ENCODE data around the gene USP9X.
"Not testable (repeated sequence)": the region's sequence is repeated elsewhere in the genome, so short reads cannot be mapped to it uniquely, and the experiment has no call there.

USP9X gene

DNA sequence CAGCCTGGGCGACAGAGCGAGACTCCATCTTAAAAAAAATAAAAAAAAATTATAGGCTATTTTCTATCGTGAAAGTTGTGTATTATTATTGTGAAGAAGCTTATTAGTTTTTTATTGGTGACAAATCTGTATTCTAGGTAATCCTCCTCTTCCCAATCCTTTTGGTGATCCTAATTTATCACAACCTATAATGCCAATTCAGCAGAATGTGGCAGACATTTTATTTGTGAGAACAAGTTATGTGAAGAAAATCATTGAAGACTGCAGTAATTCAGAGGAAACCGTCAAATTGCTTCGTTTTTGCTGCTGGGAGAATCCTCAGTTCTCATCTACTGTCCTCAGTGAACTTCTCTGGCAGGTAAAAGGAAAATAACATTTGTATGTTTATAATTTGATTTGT, 139.4 kb downstream of the USP9X start:
- Histone ChIP-seq H3K9ac (ENCODE audit: low read depth, low read length) (no peak overlapping the region), H3K27me3 (ENCODE audit: insufficient read depth, low read length) (no peaks in the 10 kb centered on the region), H3K4me1 (ENCODE audit: insufficient read depth, low read length) (no peaks in the 10 kb centered on the region), H3K27ac (ENCODE audit: low read length) (no peak overlapping the region), H3K36me3 (ENCODE audit: insufficient read depth, low read depth, low read length) (peaks cover 90% of the 10 kb centered on the region), H3K4me3 (ENCODE audit: low read length) (no peak overlapping the region), H3K9me3 (ENCODE audit: insufficient read depth, low read depth, low read length) (no peaks in the 10 kb centered on the region)

DNA sequence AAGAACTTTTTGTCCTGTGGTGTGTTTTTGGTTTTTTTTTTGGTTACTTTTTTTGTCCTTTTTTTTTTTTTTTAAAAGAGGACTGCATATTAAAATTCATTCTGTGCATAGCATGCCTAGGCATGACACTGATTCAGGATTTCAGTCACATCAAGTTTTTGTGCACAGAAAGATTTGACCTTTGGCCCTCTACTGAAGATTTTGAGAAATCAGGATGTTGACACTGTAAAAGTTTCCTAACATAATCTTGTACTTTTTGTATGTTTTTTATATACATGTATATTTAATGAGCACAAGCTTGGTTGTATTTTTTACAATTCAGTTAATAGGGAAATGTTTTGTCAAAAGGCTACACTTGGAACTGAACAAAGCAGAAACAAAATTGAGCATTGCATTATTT, 148.7 kb downstream of the USP9X start:
- Histone ChIP-seq H3K9me3 (ENCODE audit: insufficient read depth, low read depth, low read length) (no peaks in the 10 kb centered on the region), H3K36me3 (ENCODE audit: insufficient read depth, low read depth, low read length) (peaks cover 54% of the 10 kb centered on the region), H3K9ac (ENCODE audit: low read depth, low read length) (no peak overlapping the region), H3K27ac (ENCODE audit: low read length) (no peak overlapping the region), H3K4me1 (ENCODE audit: insufficient read depth, low read length) (no peaks in the 10 kb centered on the region; the same call in 1 of the 2 replicates), H3K27me3 (ENCODE audit: insufficient read depth, low read length) (no peaks in the 10 kb centered on the region), H3K4me3 (ENCODE audit: low read length) (no peak overlapping the region)

DNA sequence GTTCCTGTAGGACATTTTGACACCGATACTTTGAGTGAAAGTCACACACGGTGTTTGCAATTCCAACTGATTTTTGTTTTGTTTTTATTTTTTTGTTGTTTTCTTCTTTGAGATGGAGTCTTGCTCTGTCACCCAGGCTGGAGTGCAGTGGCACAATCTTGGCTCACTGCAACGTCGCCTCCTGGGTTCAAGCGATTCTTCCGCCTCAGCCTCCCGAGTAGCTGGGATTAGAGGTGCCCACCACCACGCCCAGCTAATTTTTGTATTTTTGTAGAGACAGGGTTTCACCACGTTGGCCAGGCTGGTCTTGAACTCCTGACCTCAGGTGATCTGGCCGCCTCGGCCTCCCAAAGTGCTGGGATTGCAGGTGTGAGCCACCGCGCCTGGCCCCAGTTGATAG, 149.2 kb downstream of the USP9X start:
- H3K9me3 ChIP-seq (ENCODE audit: insufficient read depth, low read depth, low read length); H3K9ac ChIP-seq (ENCODE audit: low read depth, low read length); H3K4me3 ChIP-seq (ENCODE audit: low read length); H3K27ac ChIP-seq (ENCODE audit: low read length); H3K27me3 ChIP-seq (ENCODE audit: insufficient read depth, low read length); H3K4me1 ChIP-seq (ENCODE audit: insufficient read depth, low read length): not testable (repeated sequence)
- peaks cover 49% of the 10 kb centered on the region for H3K36me3 ChIP-seq (ENCODE audit: insufficient read depth, low read depth, low read length)

DNA sequence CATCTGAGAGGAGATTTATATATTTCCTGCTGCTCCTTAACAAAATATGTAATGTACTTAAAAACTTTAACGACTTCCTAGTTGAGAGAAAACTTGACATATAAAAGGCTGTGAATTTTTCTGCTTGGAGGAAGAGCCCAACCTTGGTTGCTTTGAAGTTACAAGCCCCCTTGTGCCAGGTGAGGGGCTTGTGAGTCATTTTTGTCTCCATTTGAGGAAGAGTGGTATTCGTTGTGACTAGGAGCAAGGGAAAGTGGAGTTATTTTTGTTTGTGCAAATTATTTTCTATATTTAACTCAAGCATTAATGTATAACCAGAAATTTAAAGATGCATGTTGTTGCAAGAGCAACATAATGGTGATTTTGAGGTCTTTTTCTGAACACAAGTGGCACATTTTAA, 149.7 kb downstream of the USP9X start:
- no peak overlapping the region for H3K27ac ChIP-seq (ENCODE audit: low read length)
- no peak overlapping the region for H3K9ac ChIP-seq (ENCODE audit: low read depth, low read length)
- no peaks in the 10 kb centered on the region for H3K27me3 ChIP-seq (ENCODE audit: insufficient read depth, low read length)
- no peaks in the 10 kb centered on the region; the same call in 1 of the 2 replicates for H3K4me1 ChIP-seq (ENCODE audit: insufficient read depth, low read length)
- H3K9me3 ChIP-seq (ENCODE audit: insufficient read depth, low read depth, low read length), result no peaks in the 10 kb centered on the region
- no peak overlapping the region for H3K4me3 ChIP-seq (ENCODE audit: low read length)
- H3K36me3 ChIP-seq (ENCODE audit: insufficient read depth, low read depth, low read length), result peaks cover 44% of the 10 kb centered on the region

DNA sequence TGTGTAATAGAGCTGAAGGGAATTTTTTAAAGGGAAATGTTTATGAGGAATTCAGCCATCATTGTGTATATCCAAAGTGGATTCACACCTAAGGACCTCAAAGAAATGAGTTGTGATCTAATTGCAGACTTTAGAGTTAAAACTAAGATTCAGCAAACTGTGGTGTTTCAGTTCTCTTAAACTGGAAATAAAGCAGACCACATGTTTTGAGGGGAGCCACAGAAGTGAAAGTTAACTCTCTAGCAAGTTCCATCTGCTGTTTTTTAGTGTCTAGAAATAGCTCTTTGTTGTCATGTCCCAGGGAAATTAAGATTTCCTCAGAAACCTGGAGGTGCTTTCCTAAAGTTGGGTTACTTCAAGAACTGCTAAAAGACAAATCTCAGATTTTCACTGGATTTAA, 151.4 kb downstream of the USP9X start:
- no peaks in the 10 kb centered on the region for H3K9me3 ChIP-seq (ENCODE audit: insufficient read depth, low read depth, low read length)
- H3K4me3 ChIP-seq (ENCODE audit: low read length), result no peak overlapping the region
- no peaks in the 10 kb centered on the region for H3K27me3 ChIP-seq (ENCODE audit: insufficient read depth, low read length)
- H3K4me1 ChIP-seq (ENCODE audit: insufficient read depth, low read length), result no peaks in the 10 kb centered on the region; the same call in 1 of the 2 replicates
- no peak overlapping the region for H3K9ac ChIP-seq (ENCODE audit: low read depth, low read length)
- no peak overlapping the region for H3K27ac ChIP-seq (ENCODE audit: low read length)
- H3K36me3 ChIP-seq (ENCODE audit: insufficient read depth, low read depth, low read length), result peaks cover 28% of the 10 kb centered on the region

DNA sequence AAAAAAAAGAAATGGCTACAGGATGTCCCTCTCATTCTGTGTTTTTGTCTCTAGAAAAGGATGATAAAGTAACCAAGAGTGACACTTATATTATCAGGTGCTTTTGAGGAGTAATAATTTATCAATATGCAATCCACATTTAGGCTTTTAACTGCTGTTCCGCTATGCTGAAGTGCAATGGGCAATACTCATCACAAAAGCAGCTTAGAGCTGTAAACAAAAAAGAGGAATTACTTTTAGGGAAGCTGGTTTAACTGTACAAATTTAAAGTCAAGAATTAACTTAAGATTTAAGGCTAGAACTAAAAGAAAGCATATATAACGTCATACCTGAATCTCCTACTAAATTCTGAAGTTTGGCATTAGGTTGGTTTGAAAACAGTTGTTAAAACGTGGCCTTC, 155.3 kb downstream of the USP9X start:
- Histone ChIP-seq H3K9ac (ENCODE audit: low read depth, low read length) (no peak overlapping the region), H3K4me1 (ENCODE audit: insufficient read depth, low read length) (no peaks in the 10 kb centered on the region; the same call in 1 of the 2 replicates), H3K27me3 (ENCODE audit: insufficient read depth, low read length) (no peaks in the 10 kb centered on the region), H3K4me3 (ENCODE audit: low read length) (no peak overlapping the region), H3K27ac (ENCODE audit: low read length) (no peak overlapping the region), H3K9me3 (ENCODE audit: insufficient read depth, low read depth, low read length) (no peaks in the 10 kb centered on the region), H3K36me3 (ENCODE audit: insufficient read depth, low read depth, low read length) (no peaks in the 10 kb centered on the region)

DNA sequence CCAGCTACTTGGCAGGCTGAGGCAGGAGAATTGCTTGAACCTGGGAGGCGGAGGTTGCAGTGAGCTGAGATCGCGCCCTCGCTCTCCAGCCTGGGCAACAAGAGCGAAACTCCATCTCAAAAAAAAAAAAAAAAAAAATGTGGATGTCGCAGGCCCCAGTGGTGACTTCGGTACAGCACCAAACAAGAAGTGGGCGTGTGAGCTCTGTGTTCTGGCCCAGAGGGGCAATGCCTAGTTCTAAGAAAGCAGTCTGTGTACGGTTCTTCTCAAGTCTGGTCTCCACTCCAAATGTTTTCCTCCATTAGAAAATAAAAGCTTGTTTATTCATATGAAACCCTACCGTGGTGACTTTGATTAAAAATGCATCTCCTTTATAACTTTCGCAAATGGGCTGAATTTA, 156.7 kb downstream of the USP9X start:
- no peaks in the 10 kb centered on the region for H3K9me3 ChIP-seq (ENCODE audit: insufficient read depth, low read depth, low read length)
- no peak overlapping the region for H3K27ac ChIP-seq (ENCODE audit: low read length)
- no peak overlapping the region for H3K4me3 ChIP-seq (ENCODE audit: low read length)
- H3K27me3 ChIP-seq (ENCODE audit: insufficient read depth, low read length), result no peaks in the 10 kb centered on the region
- no peak overlapping the region for H3K9ac ChIP-seq (ENCODE audit: low read depth, low read length)
- H3K36me3 ChIP-seq (ENCODE audit: insufficient read depth, low read depth, low read length), result no peaks in the 10 kb centered on the region
- no peaks in the 10 kb centered on the region for H3K4me1 ChIP-seq (ENCODE audit: insufficient read depth, low read length)

DNA sequence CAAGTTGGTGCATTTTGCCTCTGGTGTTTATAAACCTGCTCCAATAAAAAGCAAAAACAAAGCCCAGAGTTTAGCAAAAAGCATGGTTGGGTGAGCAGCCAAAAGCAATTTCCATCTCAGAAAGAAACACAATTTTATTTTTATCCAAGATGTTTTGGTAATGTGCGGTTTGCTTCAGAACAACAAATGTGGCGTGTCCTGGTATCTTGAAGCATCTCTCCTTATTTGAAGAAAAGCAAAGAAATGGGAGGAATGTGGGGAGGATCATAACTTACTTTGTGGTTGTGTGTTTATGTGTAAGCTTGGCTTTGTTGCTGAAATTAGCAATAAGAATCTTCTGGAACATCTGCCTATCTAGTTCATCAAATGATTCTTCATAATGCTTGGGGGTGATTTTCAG, 160.4 kb downstream of the USP9X start:
- Histone ChIP-seq H3K27ac (ENCODE audit: low read length) (no peak overlapping the region), H3K4me1 (ENCODE audit: insufficient read depth, low read length) (no peaks in the 10 kb centered on the region), H3K36me3 (ENCODE audit: insufficient read depth, low read depth, low read length) (no peaks in the 10 kb centered on the region), H3K4me3 (ENCODE audit: low read length) (no peak overlapping the region), H3K9ac (ENCODE audit: low read depth, low read length) (no peak overlapping the region), H3K9me3 (ENCODE audit: insufficient read depth, low read depth, low read length) (no peaks in the 10 kb centered on the region), H3K27me3 (ENCODE audit: insufficient read depth, low read length) (no peaks in the 10 kb centered on the region)

DNA sequence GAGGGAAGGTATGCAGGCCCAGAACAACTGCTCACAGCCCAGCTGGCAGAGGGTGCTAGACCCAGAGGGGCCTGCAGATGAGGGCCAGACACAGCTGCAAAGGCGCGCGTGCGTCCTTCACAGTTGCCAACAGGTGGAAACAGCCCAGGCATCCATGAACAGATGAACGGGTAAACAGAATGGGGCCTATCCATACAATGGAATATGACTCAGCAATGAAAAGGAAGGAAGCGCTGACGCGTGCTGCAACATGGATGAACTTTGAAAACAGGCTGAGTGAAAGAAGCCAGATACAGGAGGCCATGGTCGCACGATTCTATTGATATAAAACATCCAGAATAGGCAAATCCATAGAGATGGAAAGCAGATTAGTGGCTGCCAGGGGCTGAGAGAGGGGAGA, 165.6 kb downstream of the USP9X start:
- Histone ChIP-seq H3K9me3 (ENCODE audit: insufficient read depth, low read depth, low read length) (no peaks in the 10 kb centered on the region), H3K9ac (ENCODE audit: low read depth, low read length) (no peak overlapping the region), H3K4me1 (ENCODE audit: insufficient read depth, low read length) (no peaks in the 10 kb centered on the region), H3K36me3 (ENCODE audit: insufficient read depth, low read depth, low read length) (no peaks in the 10 kb centered on the region), H3K4me3 (ENCODE audit: low read length) (no peak overlapping the region), H3K27me3 (ENCODE audit: insufficient read depth, low read length) (peaks cover 10% of the 10 kb centered on the region), H3K27ac (ENCODE audit: low read length) (no peak overlapping the region)

DNA sequence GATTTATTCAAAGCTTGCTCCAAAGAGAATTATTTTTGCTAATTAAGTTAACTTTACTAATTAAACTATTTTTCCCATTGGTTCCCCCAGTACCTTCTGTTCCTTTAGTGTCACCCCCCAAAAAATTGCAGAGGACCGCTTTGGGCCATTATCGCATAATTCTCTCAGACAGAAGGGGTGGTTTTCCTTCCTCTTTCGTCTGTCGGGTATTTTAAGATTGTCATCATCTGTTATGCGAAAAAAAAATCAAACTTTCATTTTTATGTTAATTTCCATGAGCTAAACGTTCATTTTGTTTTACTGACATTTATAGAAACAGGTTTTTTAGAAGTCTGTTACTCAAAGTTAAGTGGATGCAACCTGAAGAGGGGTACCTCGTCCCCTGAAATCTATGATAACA, 172.6 kb downstream of the USP9X start:
- Histone ChIP-seq H3K36me3 (ENCODE audit: insufficient read depth, low read depth, low read length) (no peaks in the 10 kb centered on the region), H3K9ac (ENCODE audit: low read depth, low read length) (no peak overlapping the region), H3K27me3 (ENCODE audit: insufficient read depth, low read length) (peaks cover 8% of the 10 kb centered on the region), H3K9me3 (ENCODE audit: insufficient read depth, low read depth, low read length) (no peaks in the 10 kb centered on the region), H3K4me3 (ENCODE audit: low read length) (no peak overlapping the region), H3K4me1 (ENCODE audit: insufficient read depth, low read length) (no peaks in the 10 kb centered on the region), H3K27ac (ENCODE audit: low read length) (no peak overlapping the region)

DNA sequence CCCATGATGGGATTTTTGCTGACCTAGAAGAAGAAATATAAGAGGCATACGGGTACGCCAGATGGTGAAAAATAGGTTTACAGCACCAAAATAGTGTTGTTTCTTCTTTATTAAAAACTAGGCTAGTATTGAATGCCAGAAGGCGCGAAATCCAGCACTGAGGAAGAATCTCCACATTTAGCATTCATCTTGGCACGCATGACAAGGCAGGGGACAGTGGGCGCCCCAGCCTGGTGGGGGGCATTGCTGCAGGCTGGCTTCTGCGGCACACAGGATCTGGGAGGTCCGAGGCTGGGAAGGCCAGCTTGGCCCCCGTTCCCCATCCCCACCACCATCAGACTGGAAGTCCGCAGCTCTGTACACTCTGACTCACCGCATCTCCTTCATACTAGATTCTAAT, 173.0 kb downstream of the USP9X start:
- Histone ChIP-seq H3K27me3 (ENCODE audit: insufficient read depth, low read length) (peaks cover 4% of the 10 kb centered on the region), H3K27ac (ENCODE audit: low read length) (no peak overlapping the region), H3K9me3 (ENCODE audit: insufficient read depth, low read depth, low read length) (no peaks in the 10 kb centered on the region), H3K4me3 (ENCODE audit: low read length) (no peak overlapping the region), H3K36me3 (ENCODE audit: insufficient read depth, low read depth, low read length) (no peaks in the 10 kb centered on the region), H3K9ac (ENCODE audit: low read depth, low read length) (no peak overlapping the region), H3K4me1 (ENCODE audit: insufficient read depth, low read length) (no peaks in the 10 kb centered on the region)

DNA sequence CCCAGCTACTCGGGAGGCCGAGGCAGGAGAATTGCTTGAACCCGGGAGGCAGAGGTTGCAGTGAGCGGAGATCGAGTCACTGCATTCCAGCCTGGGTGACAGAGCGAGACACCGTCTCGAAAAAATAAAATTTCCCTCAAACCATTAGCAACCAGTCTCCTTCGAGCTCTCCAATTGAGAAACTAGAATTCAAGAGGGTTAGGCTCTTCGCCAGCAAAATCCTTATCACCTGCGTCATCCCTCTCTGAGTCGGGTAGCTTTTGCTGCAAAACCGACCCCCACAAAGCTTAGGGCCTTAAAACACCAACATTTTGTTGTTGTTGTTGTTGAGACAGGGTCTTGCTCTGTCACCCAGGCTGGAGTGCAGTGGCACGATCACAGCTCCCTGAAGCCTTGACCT, 173.6 kb downstream of the USP9X start:
- H3K9ac ChIP-seq (ENCODE audit: low read depth, low read length), result no peak overlapping the region
- no peaks in the 10 kb centered on the region for H3K36me3 ChIP-seq (ENCODE audit: insufficient read depth, low read depth, low read length)
- no peaks in the 10 kb centered on the region for H3K27me3 ChIP-seq (ENCODE audit: insufficient read depth, low read length)
- no peak overlapping the region for H3K27ac ChIP-seq (ENCODE audit: low read length)
- H3K9me3 ChIP-seq (ENCODE audit: insufficient read depth, low read depth, low read length), result no peaks in the 10 kb centered on the region
- no peak overlapping the region for H3K4me3 ChIP-seq (ENCODE audit: low read length)
- H3K4me1 ChIP-seq (ENCODE audit: insufficient read depth, low read length), result no peaks in the 10 kb centered on the region

DNA sequence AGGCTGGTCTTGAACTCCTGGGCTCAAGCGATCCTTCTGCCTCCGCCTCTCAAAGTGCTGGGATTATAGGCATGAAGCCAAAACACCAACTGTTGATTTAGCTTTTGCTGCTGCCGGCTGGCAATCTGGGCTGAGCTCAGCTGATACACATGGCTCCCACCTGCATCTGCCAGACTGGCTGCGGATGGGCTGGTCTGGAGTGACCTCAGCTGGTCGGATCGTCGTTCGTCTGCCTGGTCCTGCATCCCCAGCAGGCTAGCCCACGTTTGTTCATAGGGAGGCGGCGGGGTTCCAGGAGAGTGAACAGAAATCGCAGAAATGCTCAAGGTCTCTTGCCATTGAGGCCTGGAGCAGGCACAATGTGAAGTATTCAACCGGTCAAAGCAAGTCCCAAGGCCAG, 174.3 kb downstream of the USP9X start:
- Histone ChIP-seq H3K4me1 (ENCODE audit: insufficient read depth, low read length) (no peaks in the 10 kb centered on the region), H3K4me3 (ENCODE audit: low read length) (no peak overlapping the region), H3K27ac (ENCODE audit: low read length) (no peak overlapping the region), H3K9me3 (ENCODE audit: insufficient read depth, low read depth, low read length) (no peaks in the 10 kb centered on the region), H3K36me3 (ENCODE audit: insufficient read depth, low read depth, low read length) (no peaks in the 10 kb centered on the region), H3K27me3 (ENCODE audit: insufficient read depth, low read length) (no peaks in the 10 kb centered on the region), H3K9ac (ENCODE audit: low read depth, low read length) (no peak overlapping the region)
